Measurements from ENCODE around the gene PLK1. TPM values are rescaled to one million over a fixed set of nuclear protein-coding genes. Genes with fewer than 3 reads are reported as not detected.
"Not testable (repeated sequence)": the region's sequence is repeated elsewhere in the genome, so short reads cannot be mapped to it uniquely, and the experiment has no call there.

The PLK1 gene
- total RNA-seq, 1 donor, result 24.6 TPM

DNA sequence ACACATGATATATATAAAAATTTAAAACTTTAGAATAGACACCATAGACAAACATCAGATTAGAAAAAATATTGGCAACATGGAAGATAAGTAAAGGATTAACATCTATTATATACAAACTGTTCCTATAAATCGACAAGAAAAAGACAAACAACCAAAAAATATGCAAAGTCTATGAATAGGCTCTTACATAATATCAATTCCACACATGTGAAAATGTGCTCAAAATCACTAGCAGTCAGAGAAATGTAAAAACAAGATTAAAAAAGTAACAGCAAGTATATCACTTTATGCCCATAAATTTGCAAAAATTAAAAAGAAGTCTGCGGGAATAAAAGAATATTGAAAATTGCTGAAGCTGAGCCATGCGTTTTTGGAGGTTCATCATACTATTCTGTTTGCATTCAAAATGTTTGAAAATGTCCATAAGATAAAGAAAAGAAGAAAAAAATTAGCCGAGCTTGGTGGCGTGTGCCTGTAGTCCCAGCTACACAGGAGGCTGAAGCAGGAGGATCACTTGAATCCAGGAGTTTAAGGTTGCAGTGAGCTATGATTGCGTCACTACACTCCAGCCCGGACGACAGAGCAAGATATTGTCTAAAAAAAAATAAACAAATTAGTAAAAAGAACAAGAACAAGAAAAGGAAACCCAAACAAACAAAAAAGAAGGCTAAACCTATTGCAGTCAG lies 45.6 kb downstream of the PLK1 start:
- DNase-seq (ENCODE audit: low read depth), result peak; percentile 27
- TF ChIP-seq, protein P1, sequence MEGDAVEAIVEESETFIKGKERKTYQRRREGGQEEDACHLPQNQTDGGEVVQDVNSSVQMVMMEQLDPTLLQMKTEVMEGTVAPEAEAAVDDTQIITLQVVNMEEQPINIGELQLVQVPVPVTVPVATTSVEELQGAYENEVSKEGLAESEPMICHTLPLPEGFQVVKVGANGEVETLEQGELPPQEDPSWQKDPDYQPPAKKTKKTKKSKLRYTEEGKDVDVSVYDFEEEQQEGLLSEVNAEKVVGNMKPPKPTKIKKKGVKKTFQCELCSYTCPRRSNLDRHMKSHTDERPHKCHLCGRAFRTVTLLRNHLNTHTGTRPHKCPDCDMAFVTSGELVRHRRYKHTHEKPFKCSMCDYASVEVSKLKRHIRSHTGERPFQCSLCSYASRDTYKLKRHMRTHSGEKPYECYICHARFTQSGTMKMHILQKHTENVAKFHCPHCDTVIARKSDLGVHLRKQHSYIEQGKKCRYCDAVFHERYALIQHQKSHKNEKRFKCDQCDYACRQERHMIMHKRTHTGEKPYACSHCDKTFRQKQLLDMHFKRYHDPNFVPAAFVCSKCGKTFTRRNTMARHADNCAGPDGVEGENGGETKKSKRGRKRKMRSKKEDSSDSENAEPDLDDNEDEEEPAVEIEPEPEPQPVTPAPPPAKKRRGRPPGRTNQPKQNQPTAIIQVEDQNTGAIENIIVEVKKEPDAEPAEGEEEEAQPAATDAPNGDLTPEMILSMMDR (IDR thresholded peaks at IDR 0.05; ENCODE audit: insufficient read depth, low read depth, low read length), result no peak
- H3K4me3 ChIP-seq (ENCODE audit: low read depth, low read length), result no peak overlapping the region

DNA sequence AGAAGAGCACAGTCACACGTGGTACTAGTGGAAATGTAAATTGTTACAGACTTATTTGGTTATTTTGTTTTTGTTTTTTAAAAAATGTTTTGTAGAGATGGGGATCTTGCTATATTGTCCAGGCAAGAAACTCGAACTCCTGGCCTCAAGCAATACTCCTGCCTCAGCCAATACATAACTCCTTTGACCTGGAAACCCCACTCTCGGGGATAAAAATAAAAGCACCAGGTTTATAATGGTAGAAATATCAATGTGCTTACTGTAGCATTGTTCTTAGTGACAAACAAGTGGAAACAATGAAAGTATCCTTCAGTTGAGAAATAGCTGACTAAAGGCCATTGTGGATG lies 46.1 kb downstream of the PLK1 start:
- TF ChIP-seq, protein P1 (IDR thresholded peaks at IDR 0.05; ENCODE audit: insufficient read depth, low read depth, low read length), result no peak

DNA sequence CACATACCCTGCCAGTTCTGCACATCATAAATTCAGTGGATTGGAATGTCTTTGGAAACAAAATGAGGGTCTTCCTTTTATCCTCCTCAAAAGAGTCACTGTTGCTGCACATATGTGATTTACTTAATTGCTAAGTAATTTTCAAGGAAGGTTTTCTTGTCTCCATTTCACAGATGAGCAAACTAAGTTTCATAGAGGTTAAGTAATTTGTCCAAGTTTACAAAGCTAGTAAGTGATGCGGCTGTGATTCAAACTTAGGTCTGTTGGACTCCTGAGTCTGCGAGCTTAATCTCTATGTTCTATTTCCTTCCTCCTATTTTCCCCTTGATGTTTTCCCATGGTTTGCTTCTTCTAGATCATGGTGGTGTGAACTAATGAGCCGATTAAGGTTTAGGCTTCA lies 48.0 kb downstream of the PLK1 start:
- TF ChIP-seq, protein P1 (IDR thresholded peaks at IDR 0.05; ENCODE audit: insufficient read depth, low read depth, low read length), result no peak
- no peak overlapping the region for H3K4me3 ChIP-seq (ENCODE audit: low read depth, low read length)
- DNase-seq (ENCODE audit: low read depth), result no peak

More for the DNA sequence above, 46.1 kb downstream of the PLK1 start:
- DNase-seq (ENCODE audit: low read depth), result no peak
- H3K4me3 ChIP-seq (ENCODE audit: low read depth, low read length), result no peak overlapping the region

DNA sequence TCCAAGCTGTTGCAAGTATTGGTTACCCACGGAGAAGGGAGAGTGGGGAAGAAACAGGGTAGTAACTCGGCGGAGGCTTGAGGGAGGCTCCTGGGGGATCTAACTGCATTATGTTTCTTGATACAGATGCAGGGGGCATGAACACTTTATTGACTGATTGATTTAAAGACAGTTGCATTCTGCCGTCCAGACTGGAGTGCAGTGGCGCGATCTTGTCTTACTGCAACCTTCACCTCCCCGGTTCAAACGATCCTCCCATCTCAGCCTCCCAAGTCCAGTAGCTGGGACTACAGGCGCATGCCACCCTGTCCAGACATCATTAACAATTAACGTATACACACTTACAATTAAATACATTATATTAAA lies 49.4 kb downstream of the PLK1 start:
- TF ChIP-seq, protein P1 (IDR thresholded peaks at IDR 0.05; ENCODE audit: insufficient read depth, low read depth, low read length), result no peak
- no peak overlapping the region for H3K4me3 ChIP-seq (ENCODE audit: low read depth, low read length)
- DNase-seq (ENCODE audit: low read depth), result no peak

DNA sequence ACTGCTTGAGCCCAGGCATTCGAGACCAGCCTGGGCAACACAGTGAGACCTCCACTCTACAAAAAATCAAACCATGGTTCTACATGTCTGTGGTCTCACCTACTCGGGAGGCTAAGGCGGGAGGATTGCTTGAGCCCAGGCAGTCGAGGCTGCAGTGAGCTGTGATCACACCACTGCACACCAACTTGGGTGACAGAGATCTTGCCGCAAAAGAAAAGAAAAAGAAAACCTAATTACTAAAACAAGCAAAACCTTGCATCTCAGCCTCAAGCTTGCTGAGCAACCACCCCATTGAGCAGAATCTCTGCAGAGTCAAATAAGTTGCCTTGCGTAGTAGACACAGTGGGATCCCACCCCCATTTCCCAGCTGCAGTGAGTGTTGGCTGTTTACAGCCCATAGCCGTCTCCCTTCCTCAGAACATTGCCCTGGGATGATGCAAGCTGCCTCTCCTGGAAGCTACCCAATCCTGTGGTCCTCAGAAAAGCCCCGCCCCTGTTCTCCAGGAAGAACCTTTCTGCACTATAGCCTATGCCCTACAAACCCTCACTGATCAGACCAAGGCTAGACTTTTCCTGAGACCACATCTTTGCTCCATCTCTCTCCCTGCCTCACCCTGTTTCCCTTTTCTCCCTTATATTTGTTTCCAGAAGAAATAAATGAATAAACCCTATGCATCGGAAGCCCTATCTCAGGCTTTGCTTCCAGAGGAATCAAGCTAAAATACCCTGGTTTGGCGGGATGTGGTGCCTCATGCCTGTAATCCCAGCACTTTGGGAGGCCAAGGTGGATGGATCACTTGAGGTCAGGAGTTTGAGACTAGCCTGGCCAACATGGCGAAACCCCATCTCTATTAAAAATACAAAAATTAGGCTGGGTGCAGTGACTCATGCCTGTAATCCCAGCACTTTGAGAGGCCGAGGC lies 51.1 kb downstream of the PLK1 start:
- peak; percentile 47 for DNase-seq (ENCODE audit: low read depth)
- TF ChIP-seq, protein P1 (IDR thresholded peaks at IDR 0.05; ENCODE audit: insufficient read depth, low read depth, low read length), result no peak
- H3K4me3 ChIP-seq (ENCODE audit: low read depth, low read length), result no peak overlapping the region

DNA sequence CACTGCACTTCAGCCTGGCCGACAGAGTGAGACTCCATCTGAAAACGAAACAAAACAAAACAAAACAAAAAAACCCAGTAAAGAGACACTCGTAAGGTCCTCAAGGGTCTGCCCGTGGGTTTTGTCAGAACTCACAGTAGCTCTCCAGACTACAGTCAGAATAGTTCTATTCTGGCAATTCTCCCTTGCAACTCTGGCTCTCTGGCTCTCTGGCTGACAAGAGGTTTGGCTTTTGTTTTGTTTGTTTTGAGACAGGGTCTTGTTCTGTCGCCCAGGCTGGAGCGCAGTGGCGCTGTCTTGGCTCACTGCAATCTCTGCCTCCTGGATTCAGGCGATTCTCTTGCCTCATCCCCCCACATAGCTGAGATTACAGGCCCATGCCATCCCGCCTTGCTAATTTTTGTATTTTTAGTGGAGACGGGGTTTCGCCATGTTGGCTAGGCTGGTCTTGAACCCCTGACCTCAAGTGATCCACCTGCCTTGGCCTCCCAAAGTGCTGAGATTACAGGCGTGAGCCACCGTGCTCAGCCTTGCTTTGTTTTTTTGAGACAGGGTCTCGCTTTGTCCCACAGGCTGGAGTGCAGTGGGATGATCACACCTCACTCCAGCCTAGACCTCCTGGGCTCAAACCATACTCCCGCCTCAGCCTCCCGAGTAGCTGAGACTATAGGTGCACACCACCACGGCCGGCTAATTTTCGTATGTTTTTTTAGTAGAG lies 55.6 kb downstream of the PLK1 start:
- no peak for DNase-seq (ENCODE audit: low read depth)
- no peak overlapping the region for H3K4me3 ChIP-seq (ENCODE audit: low read depth, low read length)
- TF ChIP-seq, protein P1 (IDR thresholded peaks at IDR 0.05; ENCODE audit: insufficient read depth, low read depth, low read length), result no peak

DNA sequence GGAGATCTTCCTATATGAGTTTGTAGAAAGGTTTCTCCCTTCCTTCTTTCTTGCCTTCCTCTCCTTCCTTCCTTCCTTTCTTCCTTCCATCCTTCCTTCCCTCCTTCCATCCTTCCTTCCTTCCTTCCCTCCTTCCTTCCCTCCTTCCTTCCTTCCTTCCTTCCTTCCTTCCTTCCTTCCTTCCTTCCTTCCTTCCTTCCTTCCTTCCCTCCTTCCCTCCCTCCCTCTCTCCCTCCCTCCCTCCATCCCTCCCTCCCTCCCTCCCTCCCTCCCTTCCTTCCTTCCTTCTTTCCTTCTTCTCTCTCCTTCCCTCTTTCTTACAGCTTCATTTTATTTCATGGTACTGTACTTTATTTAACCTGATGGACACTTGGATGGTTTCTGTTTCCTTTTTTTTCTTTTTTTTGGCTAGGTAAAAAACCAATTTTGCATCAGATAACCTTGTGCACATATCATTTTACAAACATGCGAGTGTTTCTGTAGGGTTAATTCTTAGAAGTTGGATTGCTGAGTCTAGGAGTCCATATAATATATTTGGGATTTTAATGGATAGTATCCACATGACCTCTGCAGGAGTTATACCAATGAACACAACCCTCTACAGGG lies 58.8 kb downstream of the PLK1 start:
- H3K4me3 ChIP-seq (ENCODE audit: low read depth, low read length); DNase-seq (ENCODE audit: low read depth): not testable (repeated sequence)
